ENCODE data around the gene NTN5. TPM values are rescaled to one million over a fixed set of nuclear protein-coding genes. Genes with fewer than 3 reads are reported as not detected.

The NTN5 gene
- total RNA-seq, 6 donors from 2014 or later: 0.57 to 3.1 (median 1.0) TPM; not detected in 1

GRCh38 chr19:48715681-48716171 is 42.9 kb upstream of the NTN5 start:
- no peak overlapping the region for H3K4me3 ChIP-seq
- DNase-seq (peak in 1 of 2 donors; percentile 75), ATAC-seq (ENCODE audit: low FRiP score in 2 of 2) (no peak)
- 70 to 71% methylated on average over 13 to 19 of the region's 19 CpGs for WGBS, 2 donors
- H3K4me1 ChIP-seq: peaks cover 42 to 67% (median 53%) of the 10 kb centered on the region in 4 donors
- peaks cover 0 to 4% (median 0%) of the 10 kb centered on the region in 4 donors for H3K9me3 ChIP-seq
- peaks cover 0 to 6% (median 0%) of the 10 kb centered on the region in 4 donors for H3K36me3 ChIP-seq
- TF ChIP-seq POLR2A (IDR thresholded peaks at IDR 0.05) (no peak), EP300 (IDR thresholded peaks at IDR 0.05) (no peak), POLR2AphosphoS5 (IDR thresholded peaks at IDR 0.05) (no peak)
- TF ChIP-seq, protein P1, sequence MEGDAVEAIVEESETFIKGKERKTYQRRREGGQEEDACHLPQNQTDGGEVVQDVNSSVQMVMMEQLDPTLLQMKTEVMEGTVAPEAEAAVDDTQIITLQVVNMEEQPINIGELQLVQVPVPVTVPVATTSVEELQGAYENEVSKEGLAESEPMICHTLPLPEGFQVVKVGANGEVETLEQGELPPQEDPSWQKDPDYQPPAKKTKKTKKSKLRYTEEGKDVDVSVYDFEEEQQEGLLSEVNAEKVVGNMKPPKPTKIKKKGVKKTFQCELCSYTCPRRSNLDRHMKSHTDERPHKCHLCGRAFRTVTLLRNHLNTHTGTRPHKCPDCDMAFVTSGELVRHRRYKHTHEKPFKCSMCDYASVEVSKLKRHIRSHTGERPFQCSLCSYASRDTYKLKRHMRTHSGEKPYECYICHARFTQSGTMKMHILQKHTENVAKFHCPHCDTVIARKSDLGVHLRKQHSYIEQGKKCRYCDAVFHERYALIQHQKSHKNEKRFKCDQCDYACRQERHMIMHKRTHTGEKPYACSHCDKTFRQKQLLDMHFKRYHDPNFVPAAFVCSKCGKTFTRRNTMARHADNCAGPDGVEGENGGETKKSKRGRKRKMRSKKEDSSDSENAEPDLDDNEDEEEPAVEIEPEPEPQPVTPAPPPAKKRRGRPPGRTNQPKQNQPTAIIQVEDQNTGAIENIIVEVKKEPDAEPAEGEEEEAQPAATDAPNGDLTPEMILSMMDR (IDR thresholded peaks at IDR 0.05): no peak
- no peaks in the 10 kb centered on the region for H3K27me3 ChIP-seq
- H3K27ac ChIP-seq: peak overlapping the region in 3 of 4 donors; percentile 83 to 87 (median 87)

- ATAC-seq (ENCODE audit: low FRiP score in 2 of 2) (no peak), DNase-seq (peak in 1 of 2 donors; percentile 33)
- no peak for TF ChIP-seq POLR2A (IDR thresholded peaks at IDR 0.05)
- TF ChIP-seq EP300 (IDR thresholded peaks at IDR 0.05): no peak
- 67 to 69% methylated on average over 24 to 25 of the region's 26 CpGs for WGBS, 2 donors
- peak overlapping the region; percentile 57 to 87 (median 85) for H3K27ac ChIP-seq
- H3K9me3 ChIP-seq: peaks cover 0 to 4% (median 0%) of the 10 kb centered on the region in 4 donors
- no peaks in the 10 kb centered on the region for H3K36me3 ChIP-seq
- H3K4me3 ChIP-seq: peak overlapping the region; percentile 3 to 77 (median 66)
- H3K4me1 ChIP-seq: peaks cover 37 to 60% (median 48%) of the 10 kb centered on the region in 4 donors
- H3K27me3 ChIP-seq: no peaks in the 10 kb centered on the region
Observed at GRCh38 chr19:48714759-48715675, 42.2 kb upstream of the NTN5 start.

DNA sequence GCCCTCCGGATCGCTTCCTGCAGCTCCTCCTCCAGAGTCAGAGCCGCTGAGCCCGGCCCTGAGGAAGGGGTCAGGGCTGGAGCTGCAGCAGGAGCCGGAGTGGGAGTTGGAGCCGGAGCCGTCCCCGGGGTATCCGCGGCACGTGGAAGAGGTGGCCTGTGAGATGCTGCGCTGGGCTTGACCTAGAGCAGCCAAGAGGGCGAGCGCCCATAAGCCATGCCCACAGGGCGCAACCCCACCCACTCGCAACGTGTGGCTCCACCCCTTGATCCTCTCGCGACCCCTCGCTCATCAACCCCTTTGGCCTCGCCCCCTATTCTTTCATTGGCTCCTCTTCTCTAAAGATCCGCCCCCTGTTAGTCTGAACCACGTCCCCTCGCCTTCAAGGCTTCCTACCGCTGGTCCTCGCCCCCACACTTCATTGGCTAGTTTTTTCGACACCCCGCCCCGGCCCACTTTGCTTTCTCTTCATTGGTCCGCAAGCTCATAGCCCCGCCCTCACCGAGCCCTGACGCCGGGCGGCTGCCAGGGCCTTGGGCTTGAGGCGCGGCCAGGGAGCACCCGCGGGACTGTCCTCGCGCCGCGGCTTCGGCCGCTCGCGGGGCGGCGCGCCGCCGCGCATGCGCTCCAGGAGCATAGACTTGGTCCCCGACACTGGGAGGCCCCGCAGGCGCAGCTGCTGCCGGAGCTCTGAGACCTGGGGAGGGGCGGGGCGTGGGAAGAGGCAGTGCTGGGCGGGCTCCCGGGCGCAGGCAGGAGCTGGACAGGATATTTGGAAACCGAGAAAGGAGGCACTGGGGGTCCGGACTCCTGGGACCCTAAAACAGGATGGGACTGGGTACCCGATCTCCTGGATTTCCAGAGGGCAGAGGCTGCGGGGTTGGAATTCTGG is 41.3 kb upstream of the NTN5 start:
- WGBS, 2 donors: 0 to 2% methylated on average over 28 to 43 of the region's 67 CpGs
- TF ChIP-seq POLR2AphosphoS5 (IDR thresholded peaks at IDR 0.05) (peak in 1 of 2 donors; percentile 42), EP300 (IDR thresholded peaks at IDR 0.05) (no peak), POLR2A (IDR thresholded peaks at IDR 0.05) (peak in 1 of 4 donors; percentile 67)
- TF ChIP-seq, protein P1 (IDR thresholded peaks at IDR 0.05): no peak
- Histone ChIP-seq H3K27ac (peak overlapping the region; percentile 57 to 87 (median 85)), H3K9me3 (peaks cover 0 to 4% (median 0%) of the 10 kb centered on the region in 4 donors), H3K27me3 (no peaks in the 10 kb centered on the region), H3K4me1 (peaks cover 29 to 52% (median 41%) of the 10 kb centered on the region in 4 donors), H3K36me3 (no peaks in the 10 kb centered on the region), H3K4me3 (peak overlapping the region; percentile 59 to 77 (median 67))
- DNase-seq: peak; percentile 98 to 99
- peak; percentile 96 to 97 for ATAC-seq (ENCODE audit: low FRiP score in 2 of 2)

- Histone ChIP-seq H3K4me3 (peak overlapping the region; percentile 59 to 77 (median 67)), H3K4me1 (peaks cover 23 to 46% (median 34%) of the 10 kb centered on the region in 4 donors), H3K36me3 (no peaks in the 10 kb centered on the region), H3K27me3 (no peaks in the 10 kb centered on the region), H3K27ac (peak overlapping the region in 3 of 4 donors; percentile 53 to 87 (median 59)), H3K9me3 (peaks cover 0 to 4% (median 0%) of the 10 kb centered on the region in 4 donors)
- WGBS, 2 donors: 20 to 24% methylated on average over 13 to 25 of the region's 25 CpGs
- peak in 1 of 2 donors; percentile 36 for DNase-seq
- ATAC-seq (ENCODE audit: low FRiP score in 2 of 2): no peak
- TF ChIP-seq, protein P1 (IDR thresholded peaks at IDR 0.05): peak in 1 of 6 experiments; percentile 24
- no peak for TF ChIP-seq POLR2A (IDR thresholded peaks at IDR 0.05)
Observed at GRCh38 chr19:48713041-48713863, 40.4 kb upstream of the NTN5 start.

Measured in upper lobe of left lung (tissue), 6 donors.